HCT116 (cell line): ENCODE measurements around the gene USP21. TPM values are rescaled to one million over a fixed set of nuclear protein-coding genes. Genes with fewer than 3 reads are reported as not detected.
A peak's percentile ranks its signal among the peaks of the same experiment; 100 is the strongest.

ENCODE experiments used
- ATAC-seq: fragments of 200-7000 bp; cut with Tn5 transposase; 2 replicates; pipeline ENCODE4 v1.9.1; 2020; ENCODE audit warnings: mild to moderate bottlenecking, moderate library complexity
- BruUV-seq: library from RNA; stranded (reverse); fragments of 400-500 nt; replicated peaks from 2 replicates; lab custom pipeline; 2021; lab: Mats Ljungman, UMichigan
- CTCF ChIA-PET: fragments of 300-600 bp; sonication (Branson Sonifier 250); formaldehyde crosslinking; loops from one replicate; lab custom pipeline; 2021; ENCODE audit warnings: antibody characterized with exemption; lab: Charles Lee
- POLR2A ChIA-PET: fragments of 300-600, 350-600 bp; sonication (Branson Sonifier 250); formaldehyde crosslinking; loops from one replicate; lab custom pipeline; 2021; ENCODE audit warnings: antibody characterized with exemption; lab: Charles Lee
- RAD21 ChIA-PET, 2 experiments: fragments of 300-600 bp; sonication (Branson Sonifier 250); formaldehyde crosslinking; loops; one replicate each; lab custom pipeline; 2023; ENCODE audit warnings: low total read pairs in 2 of 2; ENCODE audit not compliant: uncharacterized antibody in 2 of 2, unreplicated experiment in 2 of 2, low non-redundant PET in 1 of 2; lab: Charles Lee
- DNase-seq: peaks from one replicate; pipeline ENCODE4 v3.0.0-alpha.2; 2010; ENCODE audit warnings: low read depth, low spot score
- H2AFZ ChIP-seq: fragments of 200-600 bp; shearing (Covaris generic), sonication (generic); 2 replicates; pipeline ENCODE4 v1.6.1; 2017; ENCODE audit warnings: low read depth, mixed run types, mixed read lengths, antibody characterized with exemption, low read length; ENCODE audit not compliant: poor library complexity, severe bottlenecking
- H3K27ac ChIP-seq: 2 replicates; pipeline ENCODE4 v1.5.1; 2012; ENCODE audit warnings: low read depth, low read length
- H3K27me3 ChIP-seq: fragments of 200-600 bp; sonication (generic); 2 replicates; pipeline ENCODE4 v1.6.1; 2016; ENCODE audit warnings: mixed run types, low read length, mixed read lengths; ENCODE audit not compliant: insufficient read depth
- H3K36me3 ChIP-seq, 2 experiments: fragments of 200-500 bp in 1 of 2; fragments of 200-600 bp in 1 of 2; sonication (Bioruptor generic) in 1 of 2; sonication (generic) in 1 of 2; 2 replicates each; pipeline versions ENCODE4 v1.5.1 to v1.6.1; 2014 to 2016; ENCODE audit warnings: low read length in 2 of 2, inconsistent platforms in 1 of 2, mixed read lengths in 1 of 2, mixed run types in 1 of 2; ENCODE audit not compliant: insufficient read depth in 2 of 2, control insufficient read depth in 1 of 2
- H3K4me1 ChIP-seq, 2 experiments: fragments of 200-600 bp in 1 of 2; sonication (generic) in 1 of 2; 2 replicates each; pipeline versions ENCODE4 v1.5.1 to v1.6.1; 2012 to 2017; ENCODE audit warnings: low read length in 2 of 2, inconsistent platforms in 1 of 2, mild to moderate bottlenecking in 1 of 2, mixed read lengths in 1 of 2, mixed run types in 1 of 2, moderate library complexity in 1 of 2; ENCODE audit not compliant: insufficient read depth in 2 of 2, control insufficient read depth in 1 of 2
- H3K4me2 ChIP-seq: fragments of 200-600 bp; sonication (generic); 2 replicates; pipeline ENCODE4 v1.6.1; 2017; ENCODE audit warnings: mixed run types, low read length, mixed read lengths
- H3K4me3 ChIP-seq, 2 experiments: fragments of 200-600 bp in 1 of 2; sonication (generic) in 1 of 2; replicated peaks in 1 of 2; 2 replicates each; pipeline ENCODE4 v1.5.1; 2011 to 2016; ENCODE audit warnings: low read length in 2 of 2, control low read depth in 1 of 2, low read depth in 1 of 2, mild to moderate bottlenecking in 1 of 2, mixed read lengths in 1 of 2, mixed run types in 1 of 2
- H3K79me2 ChIP-seq: fragments of 200-600 bp; sonication (generic); 2 replicates; pipeline ENCODE4 v1.6.1; 2017; ENCODE audit warnings: mild to moderate bottlenecking, mixed run types, low read length, moderate library complexity, mixed read lengths; ENCODE audit not compliant: insufficient read depth
- H3K9ac ChIP-seq: fragments of 200-600 bp; sonication (generic); 2 replicates; pipeline ENCODE4 v1.6.1; 2016; ENCODE audit warnings: low read length, mixed read lengths
- H3K9me2 ChIP-seq: fragments of 200-600 bp; sonication (generic), shearing (Covaris generic); 2 replicates; pipeline ENCODE4 v1.6.1; 2017; ENCODE audit warnings: mixed run types, mild to moderate bottlenecking, moderate library complexity; ENCODE audit not compliant: insufficient read depth
- H3K9me3 ChIP-seq, 2 experiments: fragments of 200-500 bp in 1 of 2; fragments of 200-600 bp in 1 of 2; sonication (Bioruptor generic) in 1 of 2; sonication (generic) in 1 of 2; 2 replicates each; pipeline ENCODE4 v1.6.1; 2014 to 2017; ENCODE audit warnings: low read length in 2 of 2, mixed read lengths in 2 of 2, inconsistent platforms in 1 of 2, low read depth in 1 of 2, mild to moderate bottlenecking in 1 of 2, mixed run types in 1 of 2, moderate library complexity in 1 of 2; ENCODE audit not compliant: control insufficient read depth in 1 of 2, insufficient read depth in 1 of 2
- H4K20me1 ChIP-seq: fragments of 200-600 bp; sonication (generic), shearing (Covaris generic); 2 replicates; pipeline ENCODE4 v1.6.1; 2017; ENCODE audit warnings: mixed run types, mild to moderate bottlenecking, moderate library complexity; ENCODE audit not compliant: insufficient read depth
- CEBPB ChIP-seq: IDR thresholded peaks from 2 replicates; pipeline ENCODE4 v1.6.1; 2012; ENCODE audit warnings: low read depth
- EGR1 ChIP-seq: IDR thresholded peaks from 2 replicates; pipeline ENCODE4 v1.6.1; 2012; ENCODE audit warnings: low read depth
- ELF1 ChIP-seq: IDR thresholded peaks from 2 replicates; pipeline ENCODE4 v1.6.1; 2012; ENCODE audit warnings: low read depth, borderline replicate concordance
- EZH2phosphoT487 ChIP-seq: fragments of 200-600 bp; IDR thresholded peaks from 2 replicates; pipeline ENCODE4 v1.6.1; 2018; ENCODE audit warnings: antibody characterized with exemption, borderline replicate concordance
- FOSL1 ChIP-seq: IDR thresholded peaks from 2 replicates; pipeline ENCODE4 v1.6.1; 2012; ENCODE audit warnings: low read depth
- JUND ChIP-seq: IDR thresholded peaks from 2 replicates; pipeline ENCODE4 v1.6.1; 2012
- POLR2A ChIP-seq: IDR thresholded peaks from 2 replicates; pipeline ENCODE4 v1.7.0; 2011; ENCODE audit warnings: borderline replicate concordance; ENCODE audit not compliant: insufficient read depth, insufficient read length; ENCODE audit errors: extremely low read depth
- POLR2AphosphoS5 ChIP-seq: IDR thresholded peaks from 2 replicates; pipeline ENCODE4 v1.6.1; 2011; ENCODE audit warnings: mild to moderate bottlenecking, low read depth, low read length, moderate library complexity
- RAD21 ChIP-seq: IDR thresholded peaks from 2 replicates; pipeline ENCODE4 v1.6.1; 2012; ENCODE audit warnings: low read depth, mild to moderate bottlenecking
- SIN3A ChIP-seq: IDR thresholded peaks from 2 replicates; pipeline ENCODE4 v1.6.1; 2012; ENCODE audit warnings: low read depth
- SP1 ChIP-seq: IDR thresholded peaks from 2 replicates; pipeline ENCODE4 v1.6.1; 2012; ENCODE audit warnings: low read depth
- SRF ChIP-seq: IDR thresholded peaks from 2 replicates; pipeline ENCODE4 v1.6.1; 2012; ENCODE audit warnings: low read depth
- TCF7L2 ChIP-seq: IDR thresholded peaks from 2 replicates; pipeline ENCODE4 v1.7.0; 2011; ENCODE audit warnings: borderline replicate concordance, inconsistent platforms; ENCODE audit not compliant: insufficient read depth, insufficient read length; ENCODE audit errors: extremely low read depth
- YY1 ChIP-seq: IDR thresholded peaks from 2 replicates; pipeline ENCODE4 v1.6.1; 2011; ENCODE audit warnings: low read length, low read depth, moderate library complexity, mild to moderate bottlenecking; ENCODE audit not compliant: insufficient replicate concordance; ENCODE audit errors: extremely low read depth
- ZNF274 ChIP-seq: fragments of 200-500 bp; sonication (Bioruptor generic); IDR thresholded peaks from 2 replicates; pipeline ENCODE4 v1.6.1; 2014; ENCODE audit warnings: mild to moderate bottlenecking, low read depth, low read length, inconsistent platforms
- intact Hi-C: fragments of 100-400 bp; cut with micrococcal nuclease; formaldehyde crosslinking; loops from 2 replicates; pipeline ENCODE4 v1.10.0; 2022
- total RNA-seq: library from RNA; stranded (reverse); gene quantifications from one replicate; pipeline ENCODE4 v1.2.1, GENCODE V29; 2021; ENCODE audit not compliant: unreplicated experiment
- TF ChIP-seq, protein P1 (sequence below): IDR thresholded peaks from 2 replicates; pipeline ENCODE4 v1.6.1; 2012
- TF ChIP-seq, protein P2 (sequence below): IDR thresholded peaks from 2 replicates; pipeline ENCODE4 v1.6.1; 2012; ENCODE audit warnings: low read depth
- TF ChIP-seq, protein P3 (sequence below): IDR thresholded peaks from 2 replicates; pipeline ENCODE4 v1.6.1; 2012

Gene USP21
- total RNA-seq, 1 experiment from 2014 or later, result 22.1 TPM

DNA sequence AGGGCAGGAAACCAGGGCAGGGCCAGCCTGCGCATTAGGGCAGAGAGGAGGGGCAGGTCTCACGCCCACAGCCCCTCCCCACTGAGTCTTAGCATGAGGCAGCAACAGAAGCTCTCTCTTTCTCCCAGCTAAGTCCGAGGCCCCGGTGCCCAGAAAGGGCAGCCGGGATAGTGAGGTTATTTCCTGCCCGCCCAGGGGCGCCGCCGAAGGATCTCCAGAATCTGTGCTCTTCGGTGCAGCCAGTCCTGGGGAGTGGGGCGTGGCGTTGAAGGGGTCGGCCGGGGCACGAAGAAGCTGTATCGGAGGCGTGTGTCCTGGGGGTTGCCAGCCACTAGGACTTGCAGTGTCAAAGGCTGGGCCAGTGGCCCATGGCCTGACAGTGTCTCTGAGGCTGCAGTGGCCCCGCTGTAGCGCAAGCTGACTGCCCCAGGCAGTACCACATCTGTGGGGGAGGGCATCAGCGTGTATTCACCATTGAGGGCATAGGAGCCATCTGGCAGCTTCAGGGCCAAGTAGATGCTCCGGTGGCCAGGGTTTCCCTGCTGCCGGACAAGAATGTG, 31.7 kb downstream of the USP21 start:
- H3K9ac ChIP-seq, result no peak overlapping the region
- CTCF ChIA-PET, result interaction anchor here (1.2 to 1.6 kb wide), 2 partner anchors 11 to 191 kb away, joined by 5 to 6 read pairs; partner anchors contain the start of gene NDUFS2
- ATAC-seq, result no peak

DNA sequence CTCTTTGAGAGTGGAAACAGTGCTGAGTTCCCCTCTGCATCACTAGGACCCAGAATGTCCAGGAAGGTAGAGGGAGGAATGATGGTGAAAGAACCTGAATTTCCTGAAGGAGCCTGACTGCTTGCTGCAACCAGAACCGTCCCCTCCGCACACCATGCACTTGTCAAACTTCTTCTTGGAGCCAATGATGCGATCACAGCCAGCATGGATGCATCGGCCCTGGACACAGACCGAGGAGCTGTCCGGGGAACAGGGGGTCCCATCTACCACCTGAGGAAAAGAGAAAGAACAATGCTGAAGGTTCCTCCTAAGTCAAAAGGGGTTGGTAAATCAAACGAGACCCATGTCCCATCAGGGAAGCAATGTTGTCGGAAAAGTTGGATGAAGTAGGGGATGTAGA, 32.7 kb downstream of the USP21 start:
- ChIA-PET CTCF (interaction anchor here (0.8 to 1.6 kb wide), 3 partner anchors 10 to 190 kb away, joined by 3 to 6 read pairs (median 3); partner anchors contain the start of gene NDUFS2), POLR2A (no interaction called here), RAD21 (no interaction called here)
- H4K20me1 ChIP-seq, result no peaks in the 10 kb centered on the region
- H2AFZ ChIP-seq, result peak overlapping the region; percentile 77
- DNase-seq (no peak), ATAC-seq (no peak)
- H3K9me2 ChIP-seq, result no peaks in the 10 kb centered on the region
- H3K79me2 ChIP-seq, result no peaks in the 10 kb centered on the region
- H3K36me3 ChIP-seq, result no peaks in the 10 kb centered on the region
- H3K4me1 ChIP-seq, result peaks cover 0 to 5% of the 10 kb centered on the region in 2 experiments; a peak in 1 of 4 replicates
- TF ChIP-seq ELF1 (no peak), SRF (no peak), EZH2phosphoT487 (no peak), TCF7L2 (no peak), POLR2AphosphoS5 (no peak), EGR1 (no peak), FOSL1 (no peak), JUND (no peak), SIN3A (no peak), SP1 (no peak), ZNF274 (no peak), YY1 (no peak), RAD21 (no peak)
- TF ChIP-seq, protein P1, sequence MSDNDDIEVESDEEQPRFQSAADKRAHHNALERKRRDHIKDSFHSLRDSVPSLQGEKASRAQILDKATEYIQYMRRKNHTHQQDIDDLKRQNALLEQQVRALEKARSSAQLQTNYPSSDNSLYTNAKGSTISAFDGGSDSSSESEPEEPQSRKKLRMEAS, result no peak
- TF ChIP-seq, protein P2, sequence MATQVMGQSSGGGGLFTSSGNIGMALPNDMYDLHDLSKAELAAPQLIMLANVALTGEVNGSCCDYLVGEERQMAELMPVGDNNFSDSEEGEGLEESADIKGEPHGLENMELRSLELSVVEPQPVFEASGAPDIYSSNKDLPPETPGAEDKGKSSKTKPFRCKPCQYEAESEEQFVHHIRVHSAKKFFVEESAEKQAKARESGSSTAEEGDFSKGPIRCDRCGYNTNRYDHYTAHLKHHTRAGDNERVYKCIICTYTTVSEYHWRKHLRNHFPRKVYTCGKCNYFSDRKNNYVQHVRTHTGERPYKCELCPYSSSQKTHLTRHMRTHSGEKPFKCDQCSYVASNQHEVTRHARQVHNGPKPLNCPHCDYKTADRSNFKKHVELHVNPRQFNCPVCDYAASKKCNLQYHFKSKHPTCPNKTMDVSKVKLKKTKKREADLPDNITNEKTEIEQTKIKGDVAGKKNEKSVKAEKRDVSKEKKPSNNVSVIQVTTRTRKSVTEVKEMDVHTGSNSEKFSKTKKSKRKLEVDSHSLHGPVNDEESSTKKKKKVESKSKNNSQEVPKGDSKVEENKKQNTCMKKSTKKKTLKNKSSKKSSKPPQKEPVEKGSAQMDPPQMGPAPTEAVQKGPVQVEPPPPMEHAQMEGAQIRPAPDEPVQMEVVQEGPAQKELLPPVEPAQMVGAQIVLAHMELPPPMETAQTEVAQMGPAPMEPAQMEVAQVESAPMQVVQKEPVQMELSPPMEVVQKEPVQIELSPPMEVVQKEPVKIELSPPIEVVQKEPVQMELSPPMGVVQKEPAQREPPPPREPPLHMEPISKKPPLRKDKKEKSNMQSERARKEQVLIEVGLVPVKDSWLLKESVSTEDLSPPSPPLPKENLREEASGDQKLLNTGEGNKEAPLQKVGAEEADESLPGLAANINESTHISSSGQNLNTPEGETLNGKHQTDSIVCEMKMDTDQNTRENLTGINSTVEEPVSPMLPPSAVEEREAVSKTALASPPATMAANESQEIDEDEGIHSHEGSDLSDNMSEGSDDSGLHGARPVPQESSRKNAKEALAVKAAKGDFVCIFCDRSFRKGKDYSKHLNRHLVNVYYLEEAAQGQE, result no peak
- TF ChIP-seq, protein P3, sequence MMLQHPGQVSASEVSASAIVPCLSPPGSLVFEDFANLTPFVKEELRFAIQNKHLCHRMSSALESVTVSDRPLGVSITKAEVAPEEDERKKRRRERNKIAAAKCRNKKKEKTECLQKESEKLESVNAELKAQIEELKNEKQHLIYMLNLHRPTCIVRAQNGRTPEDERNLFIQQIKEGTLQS, result no peak
- no peaks in the 10 kb centered on the region for H3K9me3 ChIP-seq
- BruUV-seq, result no TSS peak
- H3K9ac ChIP-seq, result no peak overlapping the region
- no peak overlapping the region for H3K4me3 ChIP-seq
- no peak overlapping the region for H3K4me2 ChIP-seq
- H3K27ac ChIP-seq, result no peak overlapping the region
- no peaks in the 10 kb centered on the region for H3K27me3 ChIP-seq
- intact Hi-C loops, result no loop called here

More for the DNA sequence above, 31.7 kb downstream of the USP21 start:
- no peaks in the 10 kb centered on the region for H3K27me3 ChIP-seq
- H3K9me2 ChIP-seq, result no peaks in the 10 kb centered on the region
- intact Hi-C loops, result no loop called here
- peaks cover 0 to 5% of the 10 kb centered on the region in 2 experiments; a peak in 1 of 4 replicates for H3K4me1 ChIP-seq
- H3K79me2 ChIP-seq, result no peaks in the 10 kb centered on the region
- no peaks in the 10 kb centered on the region for H3K9me3 ChIP-seq
- ChIA-PET POLR2A (no interaction called here), RAD21 (no interaction called here)
- no peak overlapping the region for H3K4me3 ChIP-seq
- no peaks in the 10 kb centered on the region for H3K36me3 ChIP-seq
- BruUV-seq, result no TSS peak
- no peak for DNase-seq
- TF ChIP-seq POLR2A (no peak), EGR1 (no peak), EZH2phosphoT487 (no peak), CEBPB (no peak)
- TF ChIP-seq, all 23 proteins: peak for 0
- Histone ChIP-seq H4K20me1 (no peaks in the 10 kb centered on the region), H3K27ac (no peak overlapping the region), H2AFZ (no peak overlapping the region), H3K4me2 (no peak overlapping the region)
